ENCODE measurements around the gene KCNAB1.

The KCNAB1 gene

DNA sequence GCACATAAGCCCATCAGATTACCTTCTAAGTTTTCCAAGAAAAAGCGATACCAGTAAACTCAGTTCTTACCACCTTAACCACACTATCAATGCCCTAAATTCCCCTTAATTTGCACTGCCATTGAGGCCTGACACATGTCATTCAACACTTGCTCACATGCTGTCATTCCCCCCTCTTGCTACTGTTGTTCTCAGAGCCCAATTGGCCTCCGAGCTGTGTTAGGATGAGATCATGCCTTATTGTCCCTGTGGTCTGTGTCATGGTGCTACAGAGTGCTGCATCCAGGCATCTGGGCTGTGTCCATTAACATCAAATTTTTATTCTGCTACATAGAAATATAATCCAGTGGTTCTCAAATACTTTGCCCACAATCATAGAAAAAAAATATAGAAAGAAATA is 221.0 kb downstream of the KCNAB1 start:
- WGBS (ENCODE audit: insufficient coverage, insufficient read length) = no CpG with 5 or more reads among the region's 2 CpGs
- DNase-seq (ENCODE audit: low read depth, low spot score) = no peak
- Histone ChIP-seq H3K4me1 (ENCODE audit: control insufficient read depth, insufficient read depth, low read length) (no peaks in the 10 kb centered on the region), H3K27me3 (ENCODE audit: control insufficient read depth, insufficient read depth, low read length) (no peaks in the 10 kb centered on the region), H3K36me3 (ENCODE audit: control insufficient read depth, insufficient read depth, low read length) (no peaks in the 10 kb centered on the region), H3K27ac (ENCODE audit: low read length) (no peak overlapping the region), H3K4me3 (ENCODE audit: low read length) (no peak overlapping the region), H3K9me3 (ENCODE audit: control insufficient read depth, insufficient read depth, low read length) (no peaks in the 10 kb centered on the region)

DNA sequence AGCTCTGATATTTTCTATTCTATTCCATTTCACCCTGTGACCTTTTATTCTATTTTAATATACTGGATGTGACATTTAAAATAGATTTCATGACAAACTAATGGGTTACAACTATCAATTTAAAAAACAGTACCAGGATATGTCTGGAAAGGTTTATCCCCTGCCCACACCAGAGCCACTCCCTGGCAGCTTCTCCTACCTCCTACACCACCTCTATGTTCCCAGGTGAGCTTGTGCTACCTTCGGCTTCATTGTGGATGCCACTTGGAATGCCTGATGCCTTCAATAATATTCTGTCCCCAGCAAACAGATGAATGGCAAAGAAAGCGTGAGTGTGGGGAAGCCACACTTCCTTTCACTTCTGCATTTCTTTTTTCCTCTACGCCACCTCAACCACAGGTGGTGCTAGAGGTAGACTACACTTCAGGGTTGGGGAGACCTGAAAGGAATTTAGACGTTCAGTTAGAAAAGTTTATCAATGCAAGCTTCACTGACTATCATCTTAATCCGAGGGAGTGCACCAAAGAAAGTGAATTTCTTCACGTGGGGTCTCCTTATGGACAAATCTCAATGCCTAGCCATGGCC is 221.5 kb downstream of the KCNAB1 start:
- no CpG with 5 or more reads among the region's 6 CpGs for WGBS (ENCODE audit: insufficient coverage, insufficient read length)
- Histone ChIP-seq H3K27ac (ENCODE audit: low read length) (no peak overlapping the region), H3K27me3 (ENCODE audit: control insufficient read depth, insufficient read depth, low read length) (no peaks in the 10 kb centered on the region), H3K9me3 (ENCODE audit: control insufficient read depth, insufficient read depth, low read length) (no peaks in the 10 kb centered on the region), H3K4me1 (ENCODE audit: control insufficient read depth, insufficient read depth, low read length) (no peaks in the 10 kb centered on the region), H3K4me3 (ENCODE audit: low read length) (no peak overlapping the region), H3K36me3 (ENCODE audit: control insufficient read depth, insufficient read depth, low read length) (no peaks in the 10 kb centered on the region)
- DNase-seq (ENCODE audit: low read depth, low spot score) = no peak

DNA sequence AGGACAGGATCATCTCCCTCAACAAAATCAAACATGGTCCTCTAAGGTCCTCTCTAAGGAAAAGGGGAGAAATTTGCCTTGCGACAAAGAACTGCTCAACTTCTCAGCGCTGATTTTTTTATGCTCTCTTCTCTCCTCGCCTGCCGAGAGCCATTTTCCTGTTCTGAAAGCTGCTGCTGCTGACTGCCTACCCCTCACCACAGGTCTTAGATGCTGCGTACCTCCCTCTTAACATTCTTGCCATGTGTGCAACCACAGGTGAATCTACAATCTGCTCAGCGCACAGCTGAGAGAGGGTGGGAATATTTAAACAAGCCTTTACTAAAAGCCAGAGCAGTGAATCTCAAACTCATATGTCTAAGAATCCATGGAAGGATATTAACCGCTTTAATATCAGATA is 223.8 kb downstream of the KCNAB1 start:
- no peaks in the 10 kb centered on the region for H3K27me3 ChIP-seq (ENCODE audit: control insufficient read depth, insufficient read depth, low read length)
- WGBS (ENCODE audit: insufficient coverage, insufficient read length) = no CpG with 5 or more reads among the region's 7 CpGs
- no peaks in the 10 kb centered on the region for H3K9me3 ChIP-seq (ENCODE audit: control insufficient read depth, insufficient read depth, low read length)
- DNase-seq (ENCODE audit: low read depth, low spot score) = no peak
- H3K36me3 ChIP-seq (ENCODE audit: control insufficient read depth, insufficient read depth, low read length) = no peaks in the 10 kb centered on the region
- no peak overlapping the region for H3K27ac ChIP-seq (ENCODE audit: low read length)
- H3K4me3 ChIP-seq (ENCODE audit: low read length) = no peak overlapping the region
- H3K4me1 ChIP-seq (ENCODE audit: control insufficient read depth, insufficient read depth, low read length) = no peaks in the 10 kb centered on the region

DNA sequence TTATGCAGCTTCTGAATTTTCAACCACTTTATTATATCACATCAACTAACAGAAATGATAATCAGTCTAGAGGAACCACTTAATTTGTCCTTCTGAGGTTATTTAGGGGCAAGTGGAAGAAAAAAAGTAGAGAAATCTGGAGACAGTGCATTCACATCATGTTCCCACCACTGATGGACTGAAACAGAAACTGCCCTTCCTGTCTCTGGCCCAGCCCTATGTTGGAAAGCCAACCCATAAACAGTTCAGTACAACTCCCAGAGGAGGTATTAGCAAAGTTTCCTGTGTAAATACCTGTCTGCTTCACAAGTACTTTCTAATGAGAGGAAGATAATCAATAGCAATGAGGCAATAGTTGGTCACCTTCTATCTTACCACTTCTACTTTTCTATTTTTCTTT is 228.7 kb downstream of the KCNAB1 start:
- Histone ChIP-seq H3K4me1 (ENCODE audit: control insufficient read depth, insufficient read depth, low read length) (no peaks in the 10 kb centered on the region), H3K36me3 (ENCODE audit: control insufficient read depth, insufficient read depth, low read length) (no peaks in the 10 kb centered on the region), H3K27me3 (ENCODE audit: control insufficient read depth, insufficient read depth, low read length) (no peaks in the 10 kb centered on the region), H3K9me3 (ENCODE audit: control insufficient read depth, insufficient read depth, low read length) (no peaks in the 10 kb centered on the region), H3K27ac (ENCODE audit: low read length) (no peak overlapping the region), H3K4me3 (ENCODE audit: low read length) (no peak overlapping the region)
- no peak for DNase-seq (ENCODE audit: low read depth, low spot score)

DNA sequence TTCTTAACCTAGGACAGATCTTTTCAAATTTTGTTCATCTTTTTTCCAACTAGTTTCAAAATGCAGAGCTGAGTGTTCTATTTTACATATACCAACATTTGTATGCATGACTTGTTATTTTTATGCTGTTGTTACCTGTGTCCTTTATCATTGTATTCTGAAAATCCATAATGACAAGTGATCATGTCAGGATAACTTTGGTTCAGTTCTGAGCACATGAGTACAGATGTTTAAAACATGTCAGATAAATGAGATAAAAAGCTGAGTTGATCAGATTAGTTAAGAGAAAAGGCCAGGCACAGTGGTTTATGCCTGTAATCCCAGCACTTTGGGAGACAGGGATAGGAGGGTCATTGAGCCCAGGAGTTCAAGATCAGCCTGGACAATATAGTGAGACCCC is 229.6 kb downstream of the KCNAB1 start:
- no peak for DNase-seq (ENCODE audit: low read depth, low spot score)
- H3K27ac ChIP-seq (ENCODE audit: low read length) = no peak overlapping the region
- H3K36me3 ChIP-seq (ENCODE audit: control insufficient read depth, insufficient read depth, low read length) = no peaks in the 10 kb centered on the region
- no peaks in the 10 kb centered on the region for H3K4me1 ChIP-seq (ENCODE audit: control insufficient read depth, insufficient read depth, low read length)
- no peaks in the 10 kb centered on the region for H3K27me3 ChIP-seq (ENCODE audit: control insufficient read depth, insufficient read depth, low read length)
- no peaks in the 10 kb centered on the region for H3K9me3 ChIP-seq (ENCODE audit: control insufficient read depth, insufficient read depth, low read length)
- H3K4me3 ChIP-seq (ENCODE audit: low read length) = no peak overlapping the region

DNA sequence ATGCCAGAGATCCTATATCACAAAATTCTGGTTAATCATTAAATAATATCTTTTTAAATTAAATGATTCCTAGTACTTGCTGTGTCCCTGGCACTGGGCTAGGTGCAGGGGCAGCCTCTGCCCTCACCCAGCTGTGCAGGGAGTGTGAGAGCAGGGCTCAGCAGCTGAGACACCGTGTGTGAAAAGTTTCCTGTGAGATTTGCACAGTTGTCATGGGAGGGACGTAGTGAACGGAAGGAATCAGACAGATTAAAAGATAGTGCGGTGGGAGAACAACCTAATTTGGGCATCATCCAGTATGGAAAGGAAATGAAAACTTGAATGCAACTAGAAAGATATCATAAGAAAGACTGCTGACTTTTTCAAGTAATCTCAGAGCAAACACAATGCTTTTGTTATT is 230.4 kb downstream of the KCNAB1 start:
- H3K4me3 ChIP-seq (ENCODE audit: low read length) = no peak overlapping the region
- H3K27me3 ChIP-seq (ENCODE audit: control insufficient read depth, insufficient read depth, low read length) = no peaks in the 10 kb centered on the region
- H3K36me3 ChIP-seq (ENCODE audit: control insufficient read depth, insufficient read depth, low read length) = no peaks in the 10 kb centered on the region
- no peak for DNase-seq (ENCODE audit: low read depth, low spot score)
- no peak overlapping the region for H3K27ac ChIP-seq (ENCODE audit: low read length)
- H3K9me3 ChIP-seq (ENCODE audit: control insufficient read depth, insufficient read depth, low read length) = no peaks in the 10 kb centered on the region
- H3K4me1 ChIP-seq (ENCODE audit: control insufficient read depth, insufficient read depth, low read length) = no peaks in the 10 kb centered on the region
- no CpG with 5 or more reads among the region's 4 CpGs for WGBS (ENCODE audit: insufficient coverage, insufficient read length)

DNA sequence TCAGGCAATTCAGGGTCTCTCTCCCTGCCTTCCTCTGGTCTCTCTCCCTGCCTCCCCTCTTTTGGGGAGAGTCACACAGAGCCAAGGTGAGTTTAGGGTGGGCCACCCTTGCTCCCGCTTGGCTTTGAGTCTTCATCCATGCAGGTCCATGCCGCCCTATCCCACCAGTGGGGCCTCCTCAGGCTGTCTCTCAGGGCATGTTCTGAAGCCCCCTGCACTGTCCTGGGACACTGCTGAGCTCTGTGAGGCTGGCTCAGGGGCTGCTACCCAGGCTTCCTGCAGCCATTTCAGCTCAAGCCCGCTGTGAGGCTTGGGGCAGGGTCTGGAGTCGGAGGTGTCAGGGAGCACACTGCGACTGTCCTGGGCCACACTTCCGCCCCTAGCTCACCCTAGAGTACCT is 231.4 kb downstream of the KCNAB1 start:
- H3K9me3 ChIP-seq (ENCODE audit: control insufficient read depth, insufficient read depth, low read length) = no peaks in the 10 kb centered on the region
- WGBS (ENCODE audit: insufficient coverage, insufficient read length) = no CpG with 5 or more reads among the region's 6 CpGs
- no peaks in the 10 kb centered on the region for H3K36me3 ChIP-seq (ENCODE audit: control insufficient read depth, insufficient read depth, low read length)
- H3K4me1 ChIP-seq (ENCODE audit: control insufficient read depth, insufficient read depth, low read length) = no peaks in the 10 kb centered on the region
- no peak overlapping the region for H3K27ac ChIP-seq (ENCODE audit: low read length)
- H3K4me3 ChIP-seq (ENCODE audit: low read length) = no peak overlapping the region
- DNase-seq (ENCODE audit: low read depth, low spot score) = no peak
- no peaks in the 10 kb centered on the region for H3K27me3 ChIP-seq (ENCODE audit: control insufficient read depth, insufficient read depth, low read length)

DNA sequence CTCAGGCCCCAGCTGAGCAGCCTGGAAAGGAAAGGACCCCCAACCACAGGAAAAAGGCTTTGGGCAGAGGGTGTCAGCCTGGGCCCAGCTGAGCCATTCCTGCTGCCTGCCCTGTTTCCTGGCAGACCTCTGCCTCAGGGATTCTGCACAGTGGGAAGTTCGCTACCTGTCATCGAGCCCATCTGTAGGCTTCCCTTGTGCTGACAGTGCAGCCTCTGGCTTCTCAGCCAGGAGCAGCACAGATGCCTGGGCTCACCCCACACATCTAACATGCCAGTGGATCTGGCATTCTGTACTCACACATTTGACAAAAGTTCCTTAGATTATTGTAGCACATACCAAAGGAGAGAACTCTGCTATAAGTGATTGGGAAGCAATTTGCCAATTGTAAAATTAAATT is 232.3 kb downstream of the KCNAB1 start:
- no peak overlapping the region for H3K27ac ChIP-seq (ENCODE audit: low read length)
- no CpG with 5 or more reads among the region's 2 CpGs for WGBS (ENCODE audit: insufficient coverage, insufficient read length)
- no peak for DNase-seq (ENCODE audit: low read depth, low spot score)

DNA sequence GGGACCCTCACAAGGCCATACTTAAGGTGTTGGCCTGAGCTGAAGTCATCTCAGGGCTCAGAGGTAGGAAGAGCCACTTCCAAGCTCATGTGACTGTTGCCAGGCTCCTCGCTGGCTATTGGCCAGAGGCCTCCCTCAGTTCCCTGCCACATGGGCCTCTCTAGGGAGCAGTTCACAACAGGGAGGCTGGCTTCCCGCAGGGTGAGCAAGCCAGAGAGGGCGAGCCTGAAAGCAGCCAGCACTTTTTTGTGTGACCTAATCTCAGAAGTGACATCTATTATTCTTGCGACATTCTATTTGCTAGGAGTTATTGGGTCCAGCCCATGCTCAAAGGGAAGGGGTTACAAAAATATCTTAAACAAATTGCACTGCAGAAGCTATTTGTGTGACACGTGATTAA is 233.2 kb downstream of the KCNAB1 start:
- no peaks in the 10 kb centered on the region for H3K4me1 ChIP-seq (ENCODE audit: control insufficient read depth, insufficient read depth, low read length)
- no peaks in the 10 kb centered on the region for H3K27me3 ChIP-seq (ENCODE audit: control insufficient read depth, insufficient read depth, low read length)
- no peak for DNase-seq (ENCODE audit: low read depth, low spot score)
- no peak overlapping the region for H3K4me3 ChIP-seq (ENCODE audit: low read length)
- no CpG with 5 or more reads among the region's 5 CpGs for WGBS (ENCODE audit: insufficient coverage, insufficient read length)
- no peaks in the 10 kb centered on the region for H3K9me3 ChIP-seq (ENCODE audit: control insufficient read depth, insufficient read depth, low read length)
- no peak overlapping the region for H3K27ac ChIP-seq (ENCODE audit: low read length)
- no peaks in the 10 kb centered on the region for H3K36me3 ChIP-seq (ENCODE audit: control insufficient read depth, insufficient read depth, low read length)

More for the DNA sequence above, 232.3 kb downstream of the KCNAB1 start:
- Histone ChIP-seq H3K9me3 (ENCODE audit: control insufficient read depth, insufficient read depth, low read length) (no peaks in the 10 kb centered on the region), H3K27me3 (ENCODE audit: control insufficient read depth, insufficient read depth, low read length) (no peaks in the 10 kb centered on the region), H3K4me3 (ENCODE audit: low read length) (no peak overlapping the region), H3K4me1 (ENCODE audit: control insufficient read depth, insufficient read depth, low read length) (no peaks in the 10 kb centered on the region), H3K36me3 (ENCODE audit: control insufficient read depth, insufficient read depth, low read length) (no peaks in the 10 kb centered on the region)

DNA sequence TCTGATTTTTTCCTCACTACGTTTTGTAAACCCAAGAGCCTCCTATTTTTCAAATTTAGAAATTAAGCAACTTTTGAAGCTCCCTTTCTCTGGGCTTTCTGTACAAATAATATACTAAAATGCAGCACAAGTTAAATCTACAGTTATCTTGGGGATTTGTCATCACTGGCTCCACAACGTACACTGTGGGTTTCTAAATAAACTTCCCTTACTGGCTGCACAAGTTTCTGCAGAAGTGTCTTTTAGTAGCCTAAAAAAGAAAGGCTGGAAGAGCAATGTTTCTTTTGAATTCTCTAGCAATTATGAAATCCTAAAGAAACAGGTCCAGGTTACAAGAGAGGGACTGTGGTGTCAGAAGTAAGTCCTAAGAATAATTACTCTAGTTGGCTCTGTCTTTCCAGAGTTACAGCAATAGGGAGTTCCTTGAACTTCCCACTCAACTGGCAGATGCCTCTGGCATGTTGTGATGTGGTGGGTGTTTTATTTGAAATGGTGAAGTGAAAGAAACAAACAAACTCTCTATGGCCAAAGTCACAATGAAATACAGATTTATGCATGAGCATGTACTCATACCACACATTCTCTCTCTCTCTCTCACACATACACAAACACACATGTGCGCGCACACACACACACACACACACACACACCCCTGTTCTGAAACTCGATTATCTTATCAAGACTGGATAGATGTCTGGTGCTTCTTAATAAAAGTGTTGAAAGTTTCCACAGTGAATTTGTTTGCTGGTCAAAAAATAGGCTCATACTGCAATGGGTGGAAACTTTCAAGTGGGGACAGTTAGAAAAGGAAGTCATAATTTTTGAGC is 236.4 kb downstream of the KCNAB1 start:
- DNase-seq (ENCODE audit: low read depth, low spot score) = no peak
- H3K27me3 ChIP-seq (ENCODE audit: control insufficient read depth, insufficient read depth, low read length) = no peaks in the 10 kb centered on the region
- no peaks in the 10 kb centered on the region for H3K36me3 ChIP-seq (ENCODE audit: control insufficient read depth, insufficient read depth, low read length)
- no CpG with 5 or more reads among the region's 5 CpGs for WGBS (ENCODE audit: insufficient coverage, insufficient read length)
- no peak overlapping the region for H3K4me3 ChIP-seq (ENCODE audit: low read length)
- H3K9me3 ChIP-seq (ENCODE audit: control insufficient read depth, insufficient read depth, low read length) = no peaks in the 10 kb centered on the region
- no peaks in the 10 kb centered on the region for H3K4me1 ChIP-seq (ENCODE audit: control insufficient read depth, insufficient read depth, low read length)
- no peak overlapping the region for H3K27ac ChIP-seq (ENCODE audit: low read length)

DNA sequence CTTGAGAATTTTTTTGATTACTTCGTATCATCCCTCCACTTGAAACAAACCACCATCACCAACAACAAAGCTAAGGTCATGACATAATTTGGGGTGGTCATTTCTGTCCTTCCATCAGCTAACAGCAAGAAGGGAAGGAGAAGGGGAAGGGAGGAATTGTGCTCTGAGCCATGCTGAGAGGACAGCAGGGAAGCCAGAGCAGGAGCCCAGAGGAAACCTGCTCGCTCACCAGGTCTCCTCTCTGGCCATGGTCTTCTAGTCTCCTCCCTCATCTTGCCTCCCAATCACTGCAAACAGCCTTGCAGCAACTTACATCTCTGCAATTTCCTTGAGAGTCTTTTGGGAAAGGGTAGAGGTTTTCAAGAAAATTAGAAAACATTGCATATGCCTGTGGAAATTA is 237.9 kb downstream of the KCNAB1 start:
- WGBS (ENCODE audit: insufficient coverage, insufficient read length) = no CpG with 5 or more reads among the region's 2 CpGs
- Histone ChIP-seq H3K4me1 (ENCODE audit: control insufficient read depth, insufficient read depth, low read length) (no peaks in the 10 kb centered on the region), H3K9me3 (ENCODE audit: control insufficient read depth, insufficient read depth, low read length) (no peaks in the 10 kb centered on the region), H3K36me3 (ENCODE audit: control insufficient read depth, insufficient read depth, low read length) (no peaks in the 10 kb centered on the region), H3K27ac (ENCODE audit: low read length) (no peak overlapping the region), H3K4me3 (ENCODE audit: low read length) (no peak overlapping the region), H3K27me3 (ENCODE audit: control insufficient read depth, insufficient read depth, low read length) (no peaks in the 10 kb centered on the region)
- DNase-seq (ENCODE audit: low read depth, low spot score) = no peak
